T-helper 2 cell (primary cell): ENCODE data around the gene ACOT8.
"Not testable (repeated sequence)": the region's sequence is repeated elsewhere in the genome, so short reads cannot be mapped to it uniquely, and the experiment has no call there.

ENCODE experiments used
- DNase-seq, 5 experiments: peaks; one replicate each; pipeline versions ENCODE4 v3.0.0 to v3.0.0-alpha.2; 2012 to 2022
- total RNA-seq, 2 donors: gene quantifications; one replicate each; lab custom pipeline; 2026; lab: John Stamatoyannopoulos, UW

Gene ACOT8
- total RNA-seq = 8.7 to 18.7 reads per million in 2 donors

DNA sequence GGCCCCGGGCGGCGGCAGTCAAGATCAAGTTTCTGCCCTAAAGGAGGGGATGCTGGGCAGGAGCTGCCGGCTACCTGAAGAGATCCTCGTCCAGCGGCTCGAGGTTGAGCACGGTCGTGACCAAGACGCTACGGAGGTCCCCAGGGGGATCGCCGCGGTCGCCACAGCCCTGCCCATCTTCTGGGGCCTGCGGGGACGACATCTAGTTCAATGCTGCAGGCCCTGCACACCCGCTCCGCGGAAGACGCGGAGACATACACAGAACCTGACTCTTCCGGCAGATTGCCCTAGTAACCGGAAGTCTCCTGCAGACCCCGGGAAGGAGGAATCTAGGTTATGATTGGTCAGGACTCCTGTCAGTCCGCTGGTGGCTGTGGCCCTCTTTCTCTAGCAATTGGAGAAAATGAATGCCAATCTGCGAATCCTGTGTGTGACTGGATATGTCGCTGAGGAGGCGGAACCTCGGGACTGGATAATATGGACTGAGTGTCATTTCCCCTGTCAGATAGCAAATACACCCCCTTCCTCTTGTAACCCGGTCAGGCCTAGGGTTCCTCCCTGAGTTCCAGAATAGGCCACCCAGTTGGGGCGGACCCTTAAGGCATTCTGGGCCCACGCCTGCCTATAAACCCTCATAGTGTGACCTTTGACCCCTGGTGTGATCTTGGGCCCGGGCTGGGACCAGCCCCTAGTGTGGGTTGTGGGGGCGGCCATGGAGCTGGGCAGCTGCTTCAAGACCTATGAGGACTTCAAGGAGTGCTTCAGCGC lies at the start of gene ACOT8, which contains the start of gene ZSWIM3:
Gene ACOT8 (minus strand): TSS at position 279 of the 768 bp plus-strand sequence. CDS start 77 bp downstream, at position 202.
Gene ZSWIM3 (plus strand): TSS at position 501 of the 768 bp plus-strand sequence. CDS start 212 bp downstream, at position 713.
- DNase-seq = peak; percentile 51 to 100 (median 85)

DNA sequence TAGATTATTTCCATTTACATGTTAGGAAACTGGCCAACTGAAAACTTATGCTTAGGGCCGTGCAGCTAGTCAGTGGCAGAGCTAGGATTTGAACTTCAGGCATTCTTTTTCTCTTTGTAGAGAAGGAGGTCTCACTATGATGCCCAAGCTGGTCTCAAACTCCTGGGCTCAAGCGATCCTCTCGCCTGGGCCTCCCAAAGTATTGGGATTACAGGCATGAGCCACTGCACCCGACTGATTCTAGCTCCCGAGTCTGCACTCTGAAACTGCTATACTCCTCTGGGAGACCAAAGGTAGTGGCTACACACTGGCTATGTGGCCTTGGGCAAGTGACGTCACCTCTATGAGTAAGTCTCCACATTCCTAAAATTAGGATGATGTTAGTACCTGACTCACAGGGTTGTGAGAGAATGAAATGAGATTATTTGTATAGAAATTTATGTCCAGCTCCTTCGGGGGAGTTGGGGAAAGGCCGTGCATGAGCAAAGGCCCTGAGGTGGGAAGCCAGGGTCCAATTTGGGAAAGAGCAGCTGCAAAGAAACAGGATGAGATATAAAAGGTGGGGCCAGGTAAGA lies 48.4 kb upstream of the ACOT8 start:
- DNase-seq = no peak

DNA sequence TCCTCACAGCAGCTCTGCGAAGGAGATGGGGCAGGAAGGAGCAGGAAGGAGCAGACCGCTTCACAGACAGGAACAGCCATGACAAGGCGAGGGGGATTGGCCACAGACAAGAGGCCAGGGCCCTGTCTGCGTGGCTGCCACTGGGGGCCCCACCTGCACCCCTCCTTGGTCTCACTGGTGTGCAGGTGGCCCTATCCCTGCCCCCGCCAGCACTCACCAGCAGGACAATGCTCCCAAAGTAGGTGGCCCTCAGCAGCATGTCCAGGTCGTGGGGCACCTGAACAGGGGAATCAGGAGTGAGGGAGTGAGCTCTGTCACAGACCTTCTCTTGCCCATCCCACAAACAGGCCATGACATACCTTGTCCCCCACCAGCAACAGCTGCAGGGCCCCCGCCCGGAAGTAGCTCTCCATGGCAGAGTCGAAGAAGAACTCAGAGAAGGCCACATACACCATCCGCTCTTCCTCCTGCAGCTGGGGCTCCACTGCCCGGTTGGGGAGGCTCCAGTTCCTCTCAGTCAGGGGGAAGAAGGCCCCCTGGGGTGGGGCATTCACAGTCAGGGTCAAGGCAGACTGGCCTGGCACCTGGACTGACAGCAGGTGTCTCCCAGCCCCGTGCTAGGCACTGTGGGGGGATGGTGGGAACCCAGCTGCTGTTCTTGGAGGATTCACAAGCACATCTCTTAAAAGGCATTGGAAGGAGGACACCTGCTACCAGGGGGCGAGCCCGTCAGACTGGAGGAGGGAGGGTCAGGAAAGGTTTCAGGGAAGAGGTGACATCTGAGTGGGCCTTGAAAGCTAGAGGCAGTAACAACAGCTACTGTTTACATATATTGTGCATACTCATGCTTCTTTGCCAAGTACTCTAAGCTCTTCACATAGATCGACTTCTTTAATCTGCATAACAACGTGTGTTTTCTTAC lies 47.7 kb upstream of the ACOT8 start:
- no peak for DNase-seq

DNA sequence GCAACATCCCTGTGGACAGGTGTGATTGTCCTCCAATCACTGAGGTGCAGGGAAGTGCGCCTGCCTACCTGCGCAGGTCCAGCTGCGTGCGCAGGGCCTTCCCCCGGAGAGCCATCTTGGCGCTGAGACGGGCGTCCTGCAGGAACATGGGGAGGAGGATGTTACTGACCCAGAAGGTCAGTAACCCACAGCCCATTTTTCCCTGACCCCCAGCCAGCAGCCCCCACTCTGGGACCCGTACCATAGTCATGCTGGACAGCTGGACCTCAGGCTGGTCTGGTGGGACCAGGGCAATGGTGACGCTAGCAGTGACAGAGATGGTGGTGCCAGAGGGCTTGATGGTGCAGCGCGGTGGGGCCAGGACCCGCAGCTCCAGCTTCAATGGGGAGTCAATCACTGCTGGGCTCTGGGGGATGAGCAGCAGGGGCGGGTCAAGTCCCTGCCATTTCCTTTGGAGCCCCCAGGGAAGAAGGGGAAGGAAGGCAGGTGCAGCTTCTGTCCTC lies 45.1 kb upstream of the ACOT8 start:
- DNase-seq = no peak

DNA sequence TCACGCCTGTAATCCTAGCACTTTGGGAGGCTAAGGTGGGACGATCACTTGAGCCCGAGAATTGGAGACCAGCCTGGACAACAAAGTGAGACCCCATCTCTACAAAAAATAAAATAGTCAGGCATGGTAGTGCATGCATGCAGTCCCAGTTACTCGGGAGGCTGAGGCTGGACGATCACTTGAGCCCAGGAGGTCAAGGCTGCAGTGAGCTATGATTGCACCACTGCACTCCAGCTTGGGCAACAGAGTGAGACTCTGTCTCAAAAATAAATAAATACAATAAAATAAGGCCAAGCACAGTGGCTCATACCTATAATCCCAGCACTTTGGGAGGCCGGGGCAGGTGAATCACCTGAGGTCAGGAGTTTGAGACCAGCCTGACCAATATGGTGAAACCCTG lies 44.1 kb upstream of the ACOT8 start:
- not testable (repeated sequence) for DNase-seq

DNA sequence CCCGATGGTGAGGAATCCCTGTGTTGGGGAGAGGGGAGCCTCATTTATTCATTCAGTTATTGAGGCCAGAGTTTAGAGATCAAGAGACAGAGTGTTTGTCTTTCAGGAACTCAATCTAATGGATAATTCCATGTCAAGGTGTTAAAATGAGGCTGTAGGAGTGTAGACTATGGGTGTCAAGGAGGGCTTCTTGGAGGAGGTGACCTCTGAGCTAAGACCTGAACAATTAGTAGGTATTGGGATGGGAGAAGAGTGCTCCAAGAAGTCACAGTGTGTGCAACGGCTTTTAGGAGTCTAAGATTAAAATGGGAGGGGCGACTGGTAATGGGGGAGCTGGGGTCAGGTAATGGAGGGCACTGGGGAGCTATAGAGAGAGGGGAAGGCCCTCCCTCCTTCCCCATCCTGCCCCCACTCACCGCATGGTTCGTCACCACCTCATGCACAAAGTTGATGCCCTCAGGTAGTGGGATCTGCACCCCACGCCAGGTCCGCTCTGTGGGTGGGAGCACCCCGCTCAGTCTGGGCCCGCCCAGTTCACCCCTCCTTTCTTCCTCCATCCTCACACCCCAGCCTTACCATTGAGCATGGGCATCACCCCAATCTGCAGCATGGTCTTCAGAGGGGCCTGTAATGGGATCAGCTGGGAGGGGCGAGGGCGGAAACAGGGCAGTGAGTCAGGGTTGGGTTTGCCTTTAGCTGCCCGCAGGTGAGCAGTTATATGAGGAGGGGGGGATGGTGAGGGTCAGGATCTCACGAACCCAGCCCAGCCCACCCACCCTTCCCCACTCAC lies 42.0 kb upstream of the ACOT8 start:
- no peak for DNase-seq

DNA sequence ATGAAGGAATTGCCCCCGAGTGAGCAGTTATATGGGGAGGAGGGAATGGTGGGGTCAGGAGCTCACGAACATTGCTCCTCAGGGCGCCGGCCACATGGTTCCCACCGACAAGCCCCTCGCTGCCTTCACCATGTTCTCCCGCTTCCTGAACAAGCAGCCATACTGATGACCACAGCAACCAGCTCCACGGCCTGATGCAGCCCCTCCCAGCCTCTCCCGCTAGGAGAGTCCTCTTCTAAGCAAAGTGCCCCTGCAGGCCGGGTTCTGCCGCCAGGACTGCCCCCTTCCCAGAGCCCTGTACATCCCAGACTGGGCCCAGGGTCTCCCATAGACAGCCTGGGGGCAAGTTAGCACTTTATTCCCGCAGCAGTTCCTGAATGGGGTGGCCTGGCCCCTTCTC lies 41.1 kb upstream of the ACOT8 start:
- no peak for DNase-seq

DNA sequence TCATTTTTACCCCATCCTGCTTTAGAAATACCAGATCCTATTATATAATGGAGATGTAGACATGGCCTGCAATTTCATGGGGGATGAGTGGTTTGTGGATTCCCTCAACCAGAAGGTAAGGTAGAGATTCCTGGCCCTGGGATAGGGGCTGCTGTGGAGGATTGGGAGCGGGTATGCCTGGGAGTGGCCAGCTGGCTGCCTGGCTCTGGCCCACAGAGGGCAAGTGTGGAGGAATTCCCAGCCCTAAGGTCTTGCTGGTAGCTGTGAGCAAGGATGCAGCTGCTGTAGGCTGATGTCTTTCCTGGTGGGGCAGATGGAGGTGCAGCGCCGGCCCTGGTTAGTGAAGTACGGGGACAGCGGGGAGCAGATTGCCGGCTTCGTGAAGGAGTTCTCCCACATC lies 40.5 kb upstream of the ACOT8 start:
- DNase-seq = no peak

DNA sequence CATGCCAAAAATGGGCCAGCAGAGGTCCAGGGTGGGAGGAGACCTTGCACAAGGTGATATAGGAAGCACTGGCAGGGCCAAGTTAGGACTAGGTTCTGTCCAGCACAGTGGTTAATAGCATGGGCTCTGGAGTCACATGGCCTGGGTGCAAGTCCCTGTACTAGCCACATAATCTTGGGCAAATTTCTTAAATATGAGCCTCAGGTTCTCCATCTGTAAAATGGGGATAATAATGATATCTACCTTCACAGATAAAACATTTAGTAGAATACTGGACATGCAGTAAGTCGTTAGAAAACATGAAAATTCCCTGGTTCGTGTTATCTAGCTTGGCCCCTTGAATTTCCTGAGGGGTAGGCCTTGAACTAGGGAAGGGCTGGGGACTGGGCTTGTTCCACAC lies 40.1 kb upstream of the ACOT8 start:
- no peak for DNase-seq

DNA sequence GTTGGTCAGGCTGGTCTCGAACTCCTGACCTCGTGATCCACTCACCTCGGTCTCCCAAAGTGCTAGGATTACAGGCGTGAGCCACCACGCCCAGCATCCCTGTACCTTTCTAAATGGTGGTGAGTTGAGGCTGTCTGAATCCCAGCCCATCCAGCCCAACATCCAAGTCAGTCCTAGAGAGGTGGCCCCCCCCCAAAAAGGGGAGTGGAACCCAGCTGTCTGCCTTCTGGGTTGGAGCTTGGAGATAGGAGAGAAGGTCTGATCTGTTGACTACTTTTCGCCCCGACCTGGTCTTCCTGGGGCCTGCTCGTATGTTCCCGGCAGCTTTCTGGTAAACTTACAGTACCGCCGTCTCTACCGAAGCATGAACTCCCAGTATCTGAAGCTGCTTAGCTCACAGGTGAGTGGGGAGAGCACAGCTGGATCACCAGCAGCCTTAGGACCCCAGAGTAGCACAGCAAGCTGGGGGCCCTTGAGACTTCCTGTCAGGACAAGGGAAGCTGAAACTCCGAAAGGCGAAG lies 39.5 kb upstream of the ACOT8 start:
- DNase-seq = no peak

DNA sequence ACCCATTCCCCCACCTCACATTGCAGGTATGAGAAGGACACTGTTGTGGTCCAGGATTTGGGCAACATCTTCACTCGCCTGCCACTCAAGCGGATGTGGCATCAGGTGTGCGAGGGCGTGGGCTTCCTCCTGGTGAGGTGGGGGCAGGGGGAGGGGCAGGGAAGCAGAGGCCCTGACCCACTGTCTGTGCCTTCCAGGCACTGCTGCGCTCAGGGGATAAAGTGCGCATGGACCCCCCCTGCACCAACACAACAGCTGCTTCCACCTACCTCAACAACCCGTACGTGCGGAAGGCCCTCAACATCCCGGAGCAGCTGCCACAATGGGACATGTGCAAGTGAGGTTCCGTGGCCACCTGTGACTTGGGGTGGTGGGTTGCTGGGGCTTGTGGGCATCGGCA lies 37.6 kb upstream of the ACOT8 start:
- DNase-seq = no peak

DNA sequence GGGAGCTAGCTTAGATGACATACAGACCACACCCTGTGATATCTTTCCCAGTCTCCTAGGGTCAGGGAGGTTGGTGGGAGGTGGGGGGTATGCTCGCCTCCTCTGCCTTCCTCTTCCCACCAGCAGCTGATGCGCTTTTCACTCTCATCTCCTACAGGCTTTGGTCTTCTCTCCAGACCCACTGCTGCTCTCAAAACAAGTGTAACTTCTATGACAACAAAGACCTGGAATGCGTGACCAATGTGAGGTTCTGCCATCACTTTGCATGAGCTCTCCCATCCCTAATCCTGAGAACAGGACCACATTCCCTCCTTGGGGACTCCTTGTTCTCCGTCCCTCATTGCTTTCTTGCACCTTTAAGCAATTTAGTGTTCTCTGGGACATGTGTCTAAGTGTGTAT lies 36.6 kb upstream of the ACOT8 start:
- no peak for DNase-seq

DNA sequence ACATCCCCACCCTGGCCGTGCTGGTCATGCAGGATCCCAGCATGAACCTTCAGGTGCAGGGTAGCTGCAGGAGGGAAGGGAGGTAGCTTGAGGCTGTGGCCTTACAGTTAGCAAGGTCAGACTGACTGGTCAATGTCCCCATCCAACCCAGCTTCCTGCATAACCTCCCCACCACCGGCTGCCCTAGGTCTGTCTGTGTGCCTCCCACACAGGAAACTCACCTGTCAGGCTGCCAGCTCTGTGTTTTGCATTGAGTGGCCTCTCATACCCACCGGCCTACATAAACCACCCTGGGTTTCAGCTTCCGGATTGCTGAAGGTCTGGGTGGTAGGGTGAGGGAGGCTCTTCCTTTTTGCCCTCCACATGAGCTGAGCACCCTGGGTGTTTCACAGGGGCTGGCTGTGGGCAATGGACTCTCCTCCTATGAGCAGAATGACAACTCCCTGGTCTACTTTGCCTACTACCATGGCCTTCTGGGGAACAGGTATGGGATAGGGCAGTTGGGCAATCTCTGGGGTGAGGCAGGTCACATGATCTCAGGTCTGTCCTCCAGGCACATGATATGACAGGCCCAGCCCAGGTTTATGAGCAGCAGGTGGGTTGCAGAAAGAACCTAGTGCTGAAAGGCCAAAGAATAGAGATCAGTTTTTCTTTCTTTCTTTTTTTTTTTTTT lies 35.8 kb upstream of the ACOT8 start:
- DNase-seq = peak in 2 of 5 experiments; percentile 46 to 63

DNA sequence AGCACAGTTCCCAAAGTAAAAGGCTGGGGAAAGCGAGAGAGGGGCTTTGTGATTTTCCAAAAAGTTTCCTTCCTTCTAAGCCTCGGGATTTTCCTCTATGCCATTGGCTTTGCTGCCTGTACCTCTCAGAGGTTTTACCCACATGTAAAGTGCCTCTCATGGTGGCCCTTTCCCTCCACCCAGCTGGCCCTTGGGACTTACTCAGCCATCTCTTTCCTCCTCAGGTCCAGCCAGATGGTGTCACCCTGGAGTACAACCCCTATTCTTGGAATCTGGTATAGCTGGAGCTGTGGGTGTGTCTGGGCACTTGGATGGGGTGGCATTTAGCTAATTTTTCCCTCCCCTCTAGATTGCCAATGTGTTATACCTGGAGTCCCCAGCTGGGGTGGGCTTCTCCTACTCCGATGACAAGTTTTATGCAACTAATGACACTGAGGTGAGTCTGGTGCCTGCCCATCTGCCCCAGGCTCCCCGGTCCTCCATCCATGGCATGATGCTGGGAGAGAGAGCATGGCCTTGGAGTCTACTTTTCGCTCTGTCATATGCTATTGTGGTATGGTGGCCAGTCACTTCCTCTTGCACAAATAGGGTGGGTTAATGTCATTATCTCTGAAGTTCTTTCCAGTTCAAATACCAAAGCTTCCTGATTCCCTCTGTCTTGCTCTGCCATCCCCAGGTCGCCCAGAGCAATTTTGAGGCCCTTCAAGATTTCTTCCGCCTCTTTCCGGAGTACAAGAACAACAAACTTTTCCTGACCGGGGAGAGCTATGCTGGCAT lies 35.0 kb upstream of the ACOT8 start:
- DNase-seq = no peak

DNA sequence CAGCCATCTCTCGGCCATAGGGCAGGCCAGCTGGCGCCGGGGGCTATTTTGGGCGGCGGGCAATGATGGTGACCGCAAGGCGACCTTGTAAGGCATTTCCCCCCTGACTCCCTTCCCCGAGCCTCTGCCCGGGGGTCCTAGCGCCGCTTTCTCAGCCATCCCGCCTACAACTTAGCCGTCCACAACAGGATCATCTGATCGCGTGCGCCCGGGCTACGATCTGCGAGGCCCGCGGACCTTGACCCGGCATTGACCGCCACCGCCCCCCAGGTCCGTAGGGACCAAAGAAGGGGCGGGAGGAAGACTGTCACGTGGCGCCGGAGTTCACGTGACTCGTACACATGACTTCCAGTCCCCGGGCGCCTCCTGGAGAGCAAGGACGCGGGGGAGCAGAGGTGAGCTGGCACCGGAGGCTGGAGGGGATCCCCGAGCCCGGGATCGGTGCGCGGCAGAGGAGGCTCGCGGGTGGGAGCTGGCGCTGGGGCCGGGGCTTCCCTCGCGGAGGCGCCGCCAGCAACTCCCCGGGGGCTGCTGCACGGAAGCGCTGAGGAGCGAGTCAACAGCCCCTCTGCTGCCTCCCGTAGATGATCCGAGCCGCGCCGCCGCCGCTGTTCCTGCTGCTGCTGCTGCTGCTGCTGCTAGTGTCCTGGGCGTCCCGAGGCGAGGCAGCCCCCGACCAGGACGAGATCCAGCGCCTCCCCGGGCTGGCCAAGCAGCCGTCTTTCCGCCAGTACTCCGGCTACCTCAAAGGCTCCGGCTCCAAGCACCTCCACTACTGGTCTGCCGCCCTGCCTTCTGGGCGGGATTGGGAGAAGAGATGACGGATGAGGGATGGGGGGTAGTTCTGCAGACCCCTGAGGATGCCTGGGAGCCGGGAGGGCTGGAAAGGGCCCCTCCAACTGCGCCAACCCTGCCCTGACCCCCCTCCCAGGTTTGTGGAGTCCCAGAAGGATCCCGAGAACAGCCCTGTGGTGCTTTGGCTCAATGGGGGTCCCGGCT lies 34.1 kb upstream of the ACOT8 start, which contains the start of the genes CTSA and NEURL2:
Gene CTSA (plus strand): TSS at position 351 of the 999 bp plus-strand sequence. CDS start 234 bp downstream, at position 585.
Gene NEURL2 (minus strand): TSS at position 224 of the 999 bp plus-strand sequence. CDS start 217 bp downstream, at position 7.
- peak; percentile 68 to 89 (median 79) for DNase-seq

DNA sequence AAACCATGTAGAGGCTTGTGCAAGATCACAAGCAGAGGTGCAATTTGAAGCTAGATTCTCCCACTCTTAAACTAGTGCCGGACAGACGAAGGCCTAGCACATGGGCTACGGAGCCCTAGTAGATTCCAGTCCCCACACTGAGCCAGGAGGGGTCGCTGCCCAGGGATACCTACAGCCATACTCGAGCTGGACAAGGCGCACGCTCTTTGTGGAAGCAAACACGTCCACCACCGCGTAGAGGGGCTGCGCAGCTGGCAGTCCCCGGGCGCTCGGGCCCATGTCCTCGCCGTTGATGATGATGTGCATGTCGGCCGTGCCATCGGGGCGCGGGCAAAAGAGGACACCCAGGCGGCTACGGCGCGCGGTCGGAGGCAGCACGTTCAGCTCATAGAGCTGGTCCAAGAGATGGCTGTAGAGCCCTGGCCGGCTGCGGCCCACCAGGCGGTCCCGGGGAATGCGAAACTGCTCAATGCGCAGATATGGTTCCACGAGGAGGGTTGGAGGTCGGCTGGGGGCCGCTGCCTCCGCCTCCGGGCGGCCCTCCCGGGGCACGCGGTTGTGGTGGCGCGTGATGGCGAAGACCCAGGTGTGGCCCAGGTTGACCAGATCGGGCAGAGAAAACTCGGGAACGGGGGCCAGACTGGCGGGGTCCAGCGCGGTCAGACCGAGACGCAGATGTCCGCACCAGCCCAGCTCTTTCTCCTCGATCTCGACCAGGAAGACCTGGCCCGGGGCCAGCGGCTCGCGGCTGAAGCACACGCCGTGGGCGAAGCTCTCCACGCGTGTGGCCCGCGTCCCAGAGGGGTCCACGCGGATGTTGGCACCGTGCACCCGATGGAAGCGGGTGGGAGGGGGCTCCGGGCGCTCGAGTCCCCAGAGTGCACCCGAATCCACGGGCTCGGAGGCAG lies 33.1 kb upstream of the ACOT8 start:
- no peak for DNase-seq

DNA sequence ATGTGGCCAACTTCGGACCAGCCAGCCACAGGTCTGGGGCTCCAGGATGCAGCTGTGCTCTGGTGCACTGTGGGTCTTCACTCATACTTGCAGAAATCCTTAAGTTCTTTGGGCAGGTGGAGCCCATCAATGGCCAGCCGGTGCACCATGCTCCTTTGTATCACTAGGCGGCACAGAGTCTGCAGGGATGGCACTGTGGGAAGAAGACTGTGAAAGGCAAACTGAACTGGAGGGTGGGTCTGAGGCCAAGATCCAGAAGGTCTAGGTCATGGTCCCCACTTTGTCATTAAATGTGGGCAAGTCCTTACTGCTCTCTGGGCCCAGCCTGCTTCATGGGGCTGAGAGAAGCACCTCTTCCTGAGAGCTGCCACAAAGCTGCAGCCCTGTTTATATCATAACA lies 31.5 kb upstream of the ACOT8 start:
- DNase-seq = no peak

DNA sequence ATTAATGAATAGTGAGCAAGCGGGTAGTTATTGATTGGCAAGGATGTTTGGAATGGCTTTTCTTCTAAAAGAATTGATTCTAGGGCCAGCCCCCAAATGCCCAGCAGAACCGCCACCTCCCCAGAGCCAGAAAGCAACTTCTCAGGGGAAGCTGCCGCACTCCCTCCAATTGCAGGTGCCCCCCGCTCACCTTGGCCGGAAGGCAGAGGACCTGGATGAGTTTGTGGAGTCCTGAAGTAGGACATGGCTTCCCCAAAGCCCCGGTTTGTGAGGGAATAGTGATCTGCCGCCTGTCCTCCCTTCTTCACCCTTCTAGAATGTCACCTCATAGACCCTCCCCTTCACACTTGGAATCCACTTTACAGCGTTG lies 30.1 kb upstream of the ACOT8 start, which contains the start of gene SPATA25:
Gene SPATA25 (minus strand): TSS at position 277 of the 370 bp plus-strand sequence. CDS start 32 bp downstream, at position 245.
- no peak for DNase-seq
